Measurements from ENCODE around the gene TAAR2.

The TAAR2 gene

GRCh38 chr6:132633362-132633761, 9.3 kb upstream of the TAAR2 start:
- no peaks in the 10 kb centered on the region for H3K27me3 ChIP-seq (replicated peaks)
- in situ Hi-C loops (cut with HindIII; ENCODE audit: low pct_ligation_motif_present, low sequenced_read_pairs) = no loop called here
- TF ChIP-seq, protein P1, sequence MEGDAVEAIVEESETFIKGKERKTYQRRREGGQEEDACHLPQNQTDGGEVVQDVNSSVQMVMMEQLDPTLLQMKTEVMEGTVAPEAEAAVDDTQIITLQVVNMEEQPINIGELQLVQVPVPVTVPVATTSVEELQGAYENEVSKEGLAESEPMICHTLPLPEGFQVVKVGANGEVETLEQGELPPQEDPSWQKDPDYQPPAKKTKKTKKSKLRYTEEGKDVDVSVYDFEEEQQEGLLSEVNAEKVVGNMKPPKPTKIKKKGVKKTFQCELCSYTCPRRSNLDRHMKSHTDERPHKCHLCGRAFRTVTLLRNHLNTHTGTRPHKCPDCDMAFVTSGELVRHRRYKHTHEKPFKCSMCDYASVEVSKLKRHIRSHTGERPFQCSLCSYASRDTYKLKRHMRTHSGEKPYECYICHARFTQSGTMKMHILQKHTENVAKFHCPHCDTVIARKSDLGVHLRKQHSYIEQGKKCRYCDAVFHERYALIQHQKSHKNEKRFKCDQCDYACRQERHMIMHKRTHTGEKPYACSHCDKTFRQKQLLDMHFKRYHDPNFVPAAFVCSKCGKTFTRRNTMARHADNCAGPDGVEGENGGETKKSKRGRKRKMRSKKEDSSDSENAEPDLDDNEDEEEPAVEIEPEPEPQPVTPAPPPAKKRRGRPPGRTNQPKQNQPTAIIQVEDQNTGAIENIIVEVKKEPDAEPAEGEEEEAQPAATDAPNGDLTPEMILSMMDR (IDR thresholded peaks at IDR 0.05; ENCODE audit: low read depth, low read length, missing control alignments) = no peak
- DNase-seq = no peak
- H3K36me3 ChIP-seq (replicated peaks) = no peaks in the 10 kb centered on the region
- no peak overlapping the region for H3K27ac ChIP-seq
- no peak overlapping the region for H3K4me3 ChIP-seq (ENCODE audit: low read depth, low read length)

DNA sequence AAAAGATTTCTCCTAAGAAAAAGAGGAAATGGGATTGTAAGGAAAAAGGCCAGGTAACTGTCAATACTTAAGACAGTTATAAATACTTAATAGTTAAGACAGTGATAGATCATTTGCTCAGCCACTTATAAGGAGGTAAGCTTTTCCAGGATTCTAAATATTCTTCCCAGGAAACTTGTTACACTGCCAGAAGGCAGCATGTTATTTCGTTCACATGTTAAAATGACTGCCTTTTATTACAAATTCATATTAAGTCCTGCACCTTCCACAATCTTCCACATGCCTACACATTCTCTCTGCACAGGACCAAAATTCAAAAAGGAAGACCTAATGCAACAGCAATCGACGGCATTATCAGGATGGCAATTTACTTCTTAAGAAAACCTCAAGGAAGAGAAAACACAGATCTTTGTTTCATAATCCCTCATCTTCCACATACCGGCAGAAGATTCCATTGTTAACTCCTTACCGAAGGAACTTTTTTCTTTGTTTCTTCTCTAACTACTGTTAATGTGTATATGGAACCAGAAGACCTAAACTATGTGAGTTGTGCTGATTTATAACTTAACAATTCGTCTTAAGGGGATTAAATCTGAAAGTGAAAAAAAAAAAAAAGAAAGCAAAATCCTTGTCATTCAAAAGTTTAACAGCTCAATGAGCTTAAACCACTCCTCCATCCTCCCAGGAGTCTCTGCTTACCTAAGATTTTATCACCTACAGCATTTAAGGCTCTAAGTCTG, 799 bp downstream of the TAAR2 start:
- H3K4me3 ChIP-seq (ENCODE audit: low read depth, low read length) = no peak overlapping the region
- H3K27ac ChIP-seq = no peak overlapping the region
- no peak for DNase-seq
- TF ChIP-seq, protein P1 (IDR thresholded peaks at IDR 0.05; ENCODE audit: low read depth, low read length, missing control alignments) = no peak
- H3K27me3 ChIP-seq (replicated peaks) = no peaks in the 10 kb centered on the region
- in situ Hi-C loops (cut with HindIII; ENCODE audit: low pct_ligation_motif_present, low sequenced_read_pairs) = no loop called here
- H3K36me3 ChIP-seq (replicated peaks) = no peaks in the 10 kb centered on the region

- no peak for DNase-seq
- H3K27me3 ChIP-seq (replicated peaks) = no peaks in the 10 kb centered on the region
- TF ChIP-seq, protein P1 (IDR thresholded peaks at IDR 0.05; ENCODE audit: low read depth, low read length, missing control alignments) = no peak
- no peaks in the 10 kb centered on the region for H3K36me3 ChIP-seq (replicated peaks)
- H3K27ac ChIP-seq = no peak overlapping the region
- in situ Hi-C loops (cut with HindIII; ENCODE audit: low pct_ligation_motif_present, low sequenced_read_pairs) = no loop called here
- H3K4me3 ChIP-seq (ENCODE audit: low read depth, low read length) = no peak overlapping the region
These were observed 7.4 kb downstream of the TAAR2 start for GRCh38 chr6:132616677-132617076.

- DNase-seq = no peak
- H3K27ac ChIP-seq = no peak overlapping the region
- H3K4me3 ChIP-seq (ENCODE audit: low read depth, low read length) = no peak overlapping the region
- in situ Hi-C loops (cut with HindIII; ENCODE audit: low pct_ligation_motif_present, low sequenced_read_pairs) = no loop called here
- H3K36me3 ChIP-seq (replicated peaks) = no peaks in the 10 kb centered on the region
- H3K27me3 ChIP-seq (replicated peaks) = no peaks in the 10 kb centered on the region
- TF ChIP-seq, protein P1 (IDR thresholded peaks at IDR 0.05; ENCODE audit: low read depth, low read length, missing control alignments) = no peak
These were observed 9.5 kb downstream of the TAAR2 start for GRCh38 chr6:132614554-132614953.

DNA sequence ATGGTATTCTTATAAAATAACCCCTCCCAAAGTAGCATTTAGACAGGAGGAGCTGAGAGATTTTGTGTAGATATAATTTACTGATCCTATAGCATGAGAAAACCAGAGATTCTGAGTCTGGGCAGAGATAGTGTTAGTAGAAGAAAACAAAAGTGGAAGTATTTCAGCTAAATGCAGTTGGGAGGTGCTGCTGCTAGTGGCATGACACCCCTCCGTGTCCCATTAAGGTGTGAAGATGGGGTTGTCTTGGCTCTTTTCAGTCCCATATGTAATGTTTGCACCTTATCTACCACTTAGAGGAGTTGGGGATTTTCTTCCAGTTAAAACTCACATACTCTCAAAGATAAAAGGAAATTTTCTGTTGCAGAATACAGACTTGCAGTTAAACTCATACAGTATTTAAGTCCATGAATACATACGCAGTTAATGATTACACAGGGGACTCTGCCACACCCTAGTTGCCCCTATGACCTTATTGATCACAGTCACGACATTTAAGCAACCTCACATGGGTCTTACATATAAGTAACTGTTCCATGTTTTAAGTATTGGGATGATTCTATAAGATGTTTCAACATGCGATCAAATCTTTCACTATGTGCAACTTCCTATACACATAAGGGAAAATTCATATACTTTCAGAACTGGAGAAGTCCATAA, 11.5 kb downstream of the TAAR2 start:
- H3K4me3 ChIP-seq (ENCODE audit: low read depth, low read length) = no peak overlapping the region
- TF ChIP-seq, protein P1 (IDR thresholded peaks at IDR 0.05; ENCODE audit: low read depth, low read length, missing control alignments) = no peak
- in situ Hi-C loops (cut with HindIII; ENCODE audit: low pct_ligation_motif_present, low sequenced_read_pairs) = no loop called here
- DNase-seq = no peak
- H3K36me3 ChIP-seq (replicated peaks) = no peaks in the 10 kb centered on the region
- no peak overlapping the region for H3K27ac ChIP-seq
- no peaks in the 10 kb centered on the region for H3K27me3 ChIP-seq (replicated peaks)

Data from brain microvascular endothelial cell (primary cell).